Stomach (tissue), 4 donors: ENCODE measurements around the gene CMTR1.

Experiments
- POLR2A ChIP-seq, 4 donors: fragments of 450-650 bp; IDR thresholded peaks; one replicate each; pipeline ENCODE4 v1.6.1; 2016; ENCODE audit warnings: antibody characterized with exemption in 4 of 4, control low read depth in 2 of 4, mild to moderate bottlenecking in 1 of 4, moderate library complexity in 1 of 4
- TF ChIP-seq, protein P1 (sequence below), 7 experiments: fragments of 450-650 bp in 4 of 7; fragments of 200-600 bp in 3 of 7; sonication (generic) in 3 of 7; IDR thresholded peaks; one replicate each; pipeline ENCODE4 v1.5.1; 2016 to 2019; ENCODE audit warnings: antibody characterized with exemption in 7 of 7, control low read depth in 2 of 7, mild to moderate bottlenecking in 1 of 7

DNA sequence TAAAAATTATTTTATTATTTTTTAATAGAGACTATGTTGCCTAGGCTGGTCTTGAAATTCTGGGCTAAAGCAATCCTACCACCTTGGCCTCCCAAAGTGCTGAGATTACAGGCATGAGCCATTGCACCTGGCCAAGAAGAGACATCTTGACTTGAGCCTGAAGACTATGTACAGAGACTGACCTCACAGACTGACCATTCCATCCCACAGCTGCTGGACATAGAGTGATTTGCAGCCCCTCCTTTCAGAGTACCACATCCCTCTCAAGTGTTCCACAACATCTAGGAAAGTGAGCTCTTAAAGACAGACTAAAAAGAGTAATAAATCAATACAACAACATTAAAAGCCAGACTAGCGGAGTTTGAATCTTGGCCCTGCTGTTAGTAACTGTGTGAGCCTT, 40.2 kb upstream of the CMTR1 start:
- TF ChIP-seq, protein P1, sequence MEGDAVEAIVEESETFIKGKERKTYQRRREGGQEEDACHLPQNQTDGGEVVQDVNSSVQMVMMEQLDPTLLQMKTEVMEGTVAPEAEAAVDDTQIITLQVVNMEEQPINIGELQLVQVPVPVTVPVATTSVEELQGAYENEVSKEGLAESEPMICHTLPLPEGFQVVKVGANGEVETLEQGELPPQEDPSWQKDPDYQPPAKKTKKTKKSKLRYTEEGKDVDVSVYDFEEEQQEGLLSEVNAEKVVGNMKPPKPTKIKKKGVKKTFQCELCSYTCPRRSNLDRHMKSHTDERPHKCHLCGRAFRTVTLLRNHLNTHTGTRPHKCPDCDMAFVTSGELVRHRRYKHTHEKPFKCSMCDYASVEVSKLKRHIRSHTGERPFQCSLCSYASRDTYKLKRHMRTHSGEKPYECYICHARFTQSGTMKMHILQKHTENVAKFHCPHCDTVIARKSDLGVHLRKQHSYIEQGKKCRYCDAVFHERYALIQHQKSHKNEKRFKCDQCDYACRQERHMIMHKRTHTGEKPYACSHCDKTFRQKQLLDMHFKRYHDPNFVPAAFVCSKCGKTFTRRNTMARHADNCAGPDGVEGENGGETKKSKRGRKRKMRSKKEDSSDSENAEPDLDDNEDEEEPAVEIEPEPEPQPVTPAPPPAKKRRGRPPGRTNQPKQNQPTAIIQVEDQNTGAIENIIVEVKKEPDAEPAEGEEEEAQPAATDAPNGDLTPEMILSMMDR (IDR thresholded peaks at IDR 0.05), result no peak
- no peak for TF ChIP-seq POLR2A (IDR thresholded peaks at IDR 0.05)
